SKM-1 treated with dmso at 0.1 percent for 144 hours (cell line): ENCODE results near the gene HMGB2.

Source experiments
- DNase-seq: peaks from one replicate; lab custom pipeline; 2025; ENCODE audit not compliant: unreplicated experiment; lab: John Stamatoyannopoulos, UW

Gene HMGB2

GRCh38 chr4:173334891-173335752 is 964 bp upstream of the HMGB2 start:
- peak; percentile 68 for DNase-seq

GRCh38 chr4:173333658-173334084 is 487 bp downstream of the HMGB2 start:
- DNase-seq, result no peak

DNA sequence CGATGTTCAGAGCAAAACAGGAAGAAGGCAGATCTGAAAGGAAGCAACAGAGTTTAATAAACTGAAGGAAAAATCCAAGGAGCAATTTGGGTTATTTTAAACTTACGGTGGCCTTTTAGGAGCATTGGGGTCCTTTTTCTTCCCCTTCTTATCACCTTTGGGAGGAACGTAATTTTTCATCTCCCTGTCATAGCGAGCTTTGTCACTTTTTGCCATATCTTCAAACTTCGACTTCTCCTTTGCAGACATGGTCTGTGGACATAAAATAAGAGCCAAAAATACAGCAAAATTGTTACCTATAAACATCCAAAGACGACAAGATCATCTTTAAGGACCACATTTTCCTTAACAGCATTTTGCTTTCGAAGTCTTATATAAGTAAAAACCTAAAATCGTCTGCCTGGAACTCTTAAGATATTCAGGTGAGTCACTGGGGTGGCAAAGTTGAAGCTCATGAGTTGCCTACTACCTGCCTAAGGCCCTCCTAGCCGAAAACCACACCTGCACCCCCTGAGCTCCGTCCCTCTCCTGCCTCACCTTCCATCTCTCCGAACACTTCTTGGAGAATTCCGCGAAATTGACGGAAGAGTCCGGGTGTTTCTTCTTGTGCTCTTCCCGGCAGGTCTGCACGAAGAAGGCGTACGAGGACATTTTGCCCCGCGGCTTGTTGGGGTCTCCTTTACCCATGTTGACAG is 1.0 kb downstream of the HMGB2 start:
- peak; percentile 28 for DNase-seq

- DNase-seq, result peak; percentile 22
These were observed 2.1 kb downstream of the HMGB2 start for GRCh38 chr4:173332021-173332487.

- no peak for DNase-seq
These were observed 3.6 kb downstream of the HMGB2 start for GRCh38 chr4:173330590-173330989.

DNA sequence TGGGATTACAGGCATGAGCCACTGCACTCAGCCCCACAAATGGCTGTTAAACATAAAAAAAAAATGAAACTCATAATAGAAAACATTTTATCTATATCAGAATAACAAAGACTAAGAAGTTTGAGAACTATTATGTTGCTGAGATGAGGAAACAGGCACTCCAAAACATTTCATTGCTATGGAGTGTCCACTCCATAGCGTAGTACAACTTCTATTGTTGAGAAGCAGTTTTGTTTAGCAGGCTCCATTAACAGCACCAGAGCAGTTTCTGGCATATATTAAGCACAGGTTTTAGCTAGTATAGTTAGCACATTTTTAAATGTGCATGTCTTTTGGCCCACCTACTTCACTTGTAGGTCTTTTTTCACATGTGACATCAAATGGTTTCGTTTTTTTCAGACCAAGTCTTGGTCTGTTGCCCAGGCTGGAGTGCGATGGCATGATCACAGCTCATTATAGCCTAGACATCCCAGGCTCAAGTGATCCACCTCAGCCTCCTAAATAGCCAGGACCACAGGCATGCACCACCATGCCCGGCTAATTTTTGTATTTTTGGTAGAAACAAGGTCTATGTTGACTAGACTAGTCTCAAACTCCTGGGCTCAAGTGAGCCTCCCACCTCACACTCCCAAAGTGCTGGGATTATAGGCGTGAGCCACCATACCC is 5.8 kb downstream of the HMGB2 start:
- no peak for DNase-seq

DNA sequence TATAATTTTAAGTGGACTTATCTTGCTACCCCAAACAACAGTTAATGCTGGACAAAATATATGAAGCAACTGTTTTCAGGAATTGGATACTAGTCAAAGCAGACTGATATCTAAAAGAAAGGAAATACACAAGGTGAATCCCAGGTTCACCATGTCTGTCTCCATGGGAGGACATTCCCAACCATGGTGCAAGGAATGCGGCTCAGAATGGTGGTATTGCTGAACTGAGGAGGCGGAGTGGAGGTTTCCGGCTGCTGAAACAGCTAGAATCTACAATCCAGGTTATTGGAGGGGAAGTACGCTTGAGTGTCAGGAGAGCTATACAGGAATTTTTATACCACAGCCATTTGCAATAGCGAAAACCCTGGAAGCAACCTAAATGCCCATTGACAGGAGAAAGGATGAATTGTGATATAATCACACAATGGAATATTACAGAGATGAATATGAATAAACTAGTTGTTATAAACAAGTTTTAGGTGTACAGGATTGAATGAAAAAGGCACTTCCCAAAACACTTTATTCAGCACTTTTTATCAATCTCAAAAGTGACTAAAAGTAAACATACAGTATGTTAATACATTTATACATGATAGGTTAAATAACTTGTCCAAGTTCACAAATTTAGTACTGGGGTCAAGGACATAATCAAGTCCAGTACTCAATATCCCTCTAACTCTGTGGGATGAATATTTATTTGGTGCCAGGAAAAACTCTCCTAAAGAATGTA is 9.0 kb downstream of the HMGB2 start:
- DNase-seq, result no peak

GRCh38 chr4:173319696-173320095 is 14.5 kb downstream of the HMGB2 start:
- peak; percentile 38 for DNase-seq

- DNase-seq, result no peak
These were observed 15.4 kb downstream of the HMGB2 start for GRCh38 chr4:173318648-173319211.

GRCh38 chr4:173318240-173318639 is 15.9 kb downstream of the HMGB2 start:
- DNase-seq, result no peak

DNA sequence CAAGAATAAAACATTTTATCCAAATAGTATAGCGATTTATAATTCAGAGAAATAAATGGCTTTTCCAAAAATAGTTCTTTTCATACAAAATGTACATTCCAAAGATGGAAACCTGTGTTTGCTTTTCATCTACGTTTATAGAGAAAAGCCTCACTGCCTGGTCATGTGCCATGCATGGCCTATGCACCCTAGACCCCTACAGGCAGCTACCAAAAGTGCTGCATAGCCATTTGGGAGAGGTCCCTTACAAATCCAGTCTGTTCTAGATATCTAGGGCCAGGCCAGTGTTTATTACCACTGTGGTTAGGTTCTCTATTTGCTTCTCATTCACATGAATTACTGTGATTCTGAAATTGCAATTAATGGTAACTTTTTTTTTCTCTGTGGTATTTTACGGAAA is 17.2 kb downstream of the HMGB2 start:
- DNase-seq, result no peak

DNA sequence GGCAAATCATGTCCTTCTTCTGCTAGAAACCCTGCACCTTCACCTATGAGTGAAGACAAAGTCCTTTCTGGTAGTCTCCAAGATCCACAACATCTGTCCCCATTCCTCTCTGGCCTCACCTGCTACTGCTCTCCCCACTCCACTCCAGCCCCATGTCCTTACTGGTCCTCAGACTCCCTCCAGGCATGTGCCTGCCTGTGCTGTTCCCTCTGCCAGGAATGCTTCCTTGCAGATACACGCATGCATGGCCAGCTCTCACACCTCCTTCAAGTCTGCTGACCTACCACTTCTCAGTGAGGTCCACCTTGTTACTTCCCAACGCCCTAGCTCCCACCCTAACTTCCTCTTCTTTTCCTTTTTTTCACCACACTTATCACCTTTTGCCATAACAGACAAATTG is 18.1 kb downstream of the HMGB2 start:
- no peak for DNase-seq

DNA sequence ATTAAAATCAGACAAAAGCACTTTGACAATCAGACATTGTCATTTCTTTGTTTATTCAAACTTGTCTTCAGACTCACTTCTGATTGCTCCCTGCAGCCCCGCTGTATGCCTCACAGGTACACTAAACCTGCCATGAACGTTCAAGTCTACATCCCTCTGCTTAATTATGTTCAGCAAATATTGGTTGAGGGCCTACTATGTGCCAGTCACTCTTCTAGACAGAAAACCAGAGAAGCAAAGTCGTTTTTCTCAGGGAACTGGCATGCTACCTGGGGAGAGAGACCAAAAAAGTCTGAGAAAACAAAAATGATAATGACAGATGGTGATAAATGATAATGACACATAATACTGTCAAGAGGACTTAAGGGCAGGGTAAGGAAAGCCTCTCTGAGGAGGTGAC is 19.4 kb downstream of the HMGB2 start:
- DNase-seq, result no peak

GRCh38 chr4:173311368-173311767 is 22.8 kb downstream of the HMGB2 start:
- DNase-seq, result no peak

- DNase-seq, result no peak
These were observed 26.4 kb downstream of the HMGB2 start for GRCh38 chr4:173307778-173308177.

- DNase-seq, result no peak
These were observed 32.5 kb downstream of the HMGB2 start for GRCh38 chr4:173301518-173302201.

GRCh38 chr4:173294444-173294843 is 39.7 kb downstream of the HMGB2 start:
- no peak for DNase-seq

DNA sequence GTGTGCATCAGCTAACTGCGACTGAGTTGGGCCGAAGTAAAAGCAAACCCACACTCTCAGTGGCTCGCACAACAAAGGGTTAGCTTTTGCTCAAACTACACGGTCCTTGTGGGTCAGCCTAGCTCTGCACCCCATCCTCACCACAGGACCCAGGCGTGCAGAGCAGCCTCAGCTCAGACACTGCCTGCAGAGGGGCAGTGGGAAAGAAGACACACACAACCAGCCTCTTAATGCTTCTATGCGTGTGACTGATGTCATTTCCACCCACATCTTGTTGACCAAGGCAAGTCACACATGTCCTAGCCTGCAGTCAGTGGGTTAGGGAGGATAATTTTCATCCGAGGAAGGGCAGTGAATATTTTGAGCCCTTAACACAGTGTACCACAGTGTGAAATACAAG is 40.5 kb downstream of the HMGB2 start:
- DNase-seq, result no peak

DNA sequence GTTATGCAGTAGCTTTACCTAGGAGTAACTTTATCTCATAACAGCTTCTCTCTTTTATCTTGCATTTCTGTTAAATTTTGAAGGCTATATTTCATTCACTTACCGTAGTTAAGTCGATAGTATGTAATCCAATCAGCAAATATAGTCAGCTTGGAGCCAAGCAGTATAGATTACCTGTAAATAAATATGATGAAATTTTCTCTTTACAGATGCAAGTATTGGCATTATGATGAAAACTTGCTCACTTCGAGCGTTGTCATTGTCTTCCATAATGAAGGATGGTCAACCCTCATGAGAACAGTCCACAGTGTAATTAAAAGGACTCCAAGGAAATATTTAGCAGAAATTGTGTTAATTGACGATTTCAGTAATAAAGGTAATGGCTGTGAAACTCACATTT is 42.3 kb downstream of the HMGB2 start:
- no peak for DNase-seq

DNA sequence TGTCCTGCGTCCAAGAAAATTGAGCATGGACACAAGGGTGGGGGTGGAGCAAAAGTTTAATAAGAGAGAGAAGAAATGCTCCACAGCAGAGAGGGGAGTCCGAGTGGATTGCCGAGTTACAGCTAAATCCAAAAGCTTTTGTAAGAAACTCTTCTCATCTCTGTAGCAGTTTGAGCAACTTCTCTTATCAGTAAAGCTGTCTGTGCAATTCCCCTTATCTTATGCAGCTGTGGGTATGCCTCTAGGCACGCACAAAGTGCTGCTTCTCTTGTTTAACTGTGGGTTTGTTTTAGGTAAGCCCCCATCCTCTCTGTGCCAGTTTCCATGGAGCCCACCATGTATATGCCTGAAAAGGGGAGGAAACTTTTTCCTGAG is 44.8 kb downstream of the HMGB2 start:
- DNase-seq, result peak; percentile 22
